UCSD-AML1 (cell line): ENCODE data around the gene MGAT5B.
"Not testable (repeated sequence)": the region's sequence is repeated elsewhere in the genome, so short reads cannot be mapped to it uniquely, and the experiment has no call there.

ENCODE experiments used
- DNase-seq: peaks from one replicate; lab custom pipeline; 2025; ENCODE audit not compliant: unreplicated experiment; lab: John Stamatoyannopoulos, UW

MGAT5B gene

GRCh38 chr17:76845541-76846017 lies 22.6 kb upstream of the MGAT5B start:
- no peak for DNase-seq

GRCh38 chr17:76847031-76847430 lies 21.2 kb upstream of the MGAT5B start:
- no peak for DNase-seq

DNA sequence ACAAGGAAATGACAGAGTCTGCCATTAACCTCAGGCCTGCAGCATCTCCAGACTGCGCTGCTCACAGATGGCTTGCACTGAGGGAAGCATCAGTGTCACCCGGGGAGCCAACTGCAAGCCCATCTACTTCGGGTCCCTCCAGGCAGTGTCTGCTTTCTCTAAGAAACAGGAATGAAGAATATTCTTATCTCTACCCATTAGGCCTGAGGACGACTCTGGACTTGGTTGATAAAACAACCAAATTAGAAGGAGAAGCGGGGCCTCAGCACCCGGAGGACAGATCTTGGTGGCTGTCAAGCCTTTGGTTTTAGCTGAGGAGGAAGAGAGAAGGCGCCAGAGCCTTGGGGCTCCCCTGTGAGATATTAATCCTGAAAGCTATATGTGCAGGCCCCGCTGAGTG lies 19.5 kb upstream of the MGAT5B start:
- no peak for DNase-seq

- DNase-seq: not testable (repeated sequence)
Observed at GRCh38 chr17:76849160-76849559, 19.0 kb upstream of the MGAT5B start.

GRCh38 chr17:76852843-76853242 lies 15.4 kb upstream of the MGAT5B start:
- no peak for DNase-seq

GRCh38 chr17:76855105-76855504 lies 13.1 kb upstream of the MGAT5B start:
- DNase-seq: no peak

- DNase-seq: no peak
Observed at GRCh38 chr17:76862079-76862478, 6.1 kb upstream of the MGAT5B start.

GRCh38 chr17:76862494-76862893 lies 5.7 kb upstream of the MGAT5B start:
- no peak for DNase-seq

DNA sequence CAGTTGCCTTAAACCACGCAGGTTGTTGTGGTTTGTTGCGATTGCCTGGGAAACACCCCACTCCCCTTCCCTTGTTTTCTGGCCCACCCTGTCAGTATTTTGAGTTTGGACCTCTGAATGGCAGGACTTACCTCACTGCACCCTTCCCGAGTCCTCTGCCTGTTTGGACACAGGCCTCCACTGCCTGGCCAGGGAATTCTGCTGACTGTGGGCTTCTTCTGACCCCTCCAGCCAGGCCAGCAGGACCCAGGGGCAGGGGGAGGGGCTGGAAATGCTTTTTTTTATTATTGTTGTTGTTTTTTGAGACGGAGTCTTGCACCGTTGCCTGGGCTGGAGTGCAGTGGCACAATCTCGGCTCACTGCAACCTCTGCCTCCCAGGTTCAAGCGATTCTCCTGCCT lies 4.2 kb upstream of the MGAT5B start:
- no peak for DNase-seq

DNA sequence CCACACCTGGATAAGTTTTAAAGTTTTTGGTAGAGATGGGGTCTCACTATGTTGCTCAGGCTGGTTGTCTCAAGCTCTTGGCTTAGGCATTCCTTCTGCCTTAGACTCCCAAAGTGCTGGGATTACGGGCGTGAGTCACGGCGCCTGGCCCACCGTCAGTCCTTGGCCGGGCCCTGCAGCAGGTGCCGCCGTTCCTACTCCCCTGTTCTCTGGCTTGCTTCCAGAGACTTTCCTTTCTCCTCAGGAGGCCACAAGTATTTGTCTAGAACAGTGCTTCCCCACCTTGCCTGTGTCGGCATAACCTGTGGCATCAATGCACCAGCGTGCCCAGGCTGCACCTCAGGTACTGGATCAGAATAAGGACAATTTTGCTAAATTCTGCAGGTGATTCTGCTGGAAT lies 3.0 kb upstream of the MGAT5B start:
- DNase-seq: no peak

GRCh38 chr17:76866203-76866602 lies 2.0 kb upstream of the MGAT5B start:
- DNase-seq: no peak

- DNase-seq: no peak
Observed at GRCh38 chr17:76866774-76867577, 1.2 kb upstream of the MGAT5B start.

DNA sequence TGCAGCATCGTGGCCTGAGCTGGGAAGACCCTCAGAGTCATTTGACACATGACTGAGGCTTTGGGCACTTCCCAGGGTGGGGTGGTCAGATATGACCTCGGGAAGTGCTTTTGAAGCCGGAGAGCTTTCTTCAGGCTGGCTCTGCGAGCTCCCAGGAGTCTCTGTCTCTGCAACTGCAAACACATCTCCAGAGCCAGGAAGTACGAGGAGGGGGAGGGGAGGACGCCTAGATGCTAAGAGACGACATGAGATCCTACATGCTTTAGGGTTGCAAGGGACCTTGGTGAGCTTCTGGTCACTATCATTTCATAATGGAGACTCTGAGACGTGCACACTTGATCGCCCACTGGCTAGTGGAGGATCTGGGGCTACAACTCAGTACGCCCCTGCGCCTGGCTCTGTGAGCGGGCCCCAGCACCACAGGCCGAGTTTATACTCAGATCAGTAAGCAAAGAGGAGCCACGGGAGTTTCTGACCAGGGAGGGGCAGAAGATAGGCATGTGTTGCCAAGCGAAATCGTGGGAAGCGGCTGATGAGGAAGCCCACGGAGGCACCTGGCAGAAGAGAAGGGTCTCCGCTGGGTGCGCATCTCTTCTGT lies 527 bp upstream of the MGAT5B start:
- DNase-seq: no peak

GRCh38 chr17:76868669-76869495 lies 678 bp downstream of the MGAT5B start:
- DNase-seq: no peak

- DNase-seq: no peak
Observed at GRCh38 chr17:76869496-76870376, 1.5 kb downstream of the MGAT5B start.

- no peak for DNase-seq
Observed at GRCh38 chr17:76870377-76870714, 2.1 kb downstream of the MGAT5B start.

- no peak for DNase-seq
Observed at GRCh38 chr17:76871668-76872067, 3.5 kb downstream of the MGAT5B start.

GRCh38 chr17:76872221-76872873 lies 4.1 kb downstream of the MGAT5B start:
- DNase-seq: no peak

DNA sequence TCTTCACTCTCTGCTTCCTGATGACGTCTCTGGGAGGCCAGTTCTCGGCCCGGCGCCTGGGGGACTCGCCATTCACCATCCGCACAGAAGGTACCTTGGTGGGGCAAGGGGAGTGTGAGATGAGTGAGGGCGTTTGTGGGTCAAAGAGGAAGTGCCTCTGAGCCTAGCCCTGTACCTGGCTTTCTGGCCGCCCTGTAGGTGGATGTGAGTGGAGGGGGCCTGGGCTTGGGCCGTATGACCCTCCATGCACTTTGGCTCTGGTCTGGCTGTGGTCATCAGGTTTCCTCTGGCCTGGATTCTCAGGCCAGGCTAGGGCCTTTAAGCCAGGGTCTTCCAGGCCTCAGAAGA lies 4.6 kb downstream of the MGAT5B start:
- no peak for DNase-seq

DNA sequence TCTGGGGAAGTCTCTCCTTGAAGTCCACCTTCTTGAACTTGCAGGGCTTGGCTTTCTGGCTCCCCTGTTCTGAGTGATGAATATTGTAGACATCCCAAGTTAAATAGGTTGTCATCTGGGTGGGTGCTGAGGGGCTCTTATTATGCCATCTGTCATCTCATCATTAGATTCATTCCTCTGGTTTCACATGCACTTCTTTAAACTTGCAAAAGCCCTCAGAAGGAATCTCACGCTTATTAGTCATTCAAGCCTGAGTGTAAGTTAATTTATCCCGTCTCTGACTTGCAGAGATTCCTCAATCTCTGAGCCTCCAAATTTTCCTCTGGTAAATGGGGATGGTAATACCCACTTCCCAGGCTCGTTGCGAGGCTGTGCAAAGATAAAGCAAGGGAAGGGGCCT lies 5.7 kb downstream of the MGAT5B start:
- no peak for DNase-seq

GRCh38 chr17:76877437-76877836 lies 9.2 kb downstream of the MGAT5B start:
- DNase-seq: no peak
